Measurements from ENCODE around the gene PLEKHN1.
"Not testable (repeated sequence)": the region's sequence is repeated elsewhere in the genome, so short reads cannot be mapped to it uniquely, and the experiment has no call there.

The PLEKHN1 gene

DNA sequence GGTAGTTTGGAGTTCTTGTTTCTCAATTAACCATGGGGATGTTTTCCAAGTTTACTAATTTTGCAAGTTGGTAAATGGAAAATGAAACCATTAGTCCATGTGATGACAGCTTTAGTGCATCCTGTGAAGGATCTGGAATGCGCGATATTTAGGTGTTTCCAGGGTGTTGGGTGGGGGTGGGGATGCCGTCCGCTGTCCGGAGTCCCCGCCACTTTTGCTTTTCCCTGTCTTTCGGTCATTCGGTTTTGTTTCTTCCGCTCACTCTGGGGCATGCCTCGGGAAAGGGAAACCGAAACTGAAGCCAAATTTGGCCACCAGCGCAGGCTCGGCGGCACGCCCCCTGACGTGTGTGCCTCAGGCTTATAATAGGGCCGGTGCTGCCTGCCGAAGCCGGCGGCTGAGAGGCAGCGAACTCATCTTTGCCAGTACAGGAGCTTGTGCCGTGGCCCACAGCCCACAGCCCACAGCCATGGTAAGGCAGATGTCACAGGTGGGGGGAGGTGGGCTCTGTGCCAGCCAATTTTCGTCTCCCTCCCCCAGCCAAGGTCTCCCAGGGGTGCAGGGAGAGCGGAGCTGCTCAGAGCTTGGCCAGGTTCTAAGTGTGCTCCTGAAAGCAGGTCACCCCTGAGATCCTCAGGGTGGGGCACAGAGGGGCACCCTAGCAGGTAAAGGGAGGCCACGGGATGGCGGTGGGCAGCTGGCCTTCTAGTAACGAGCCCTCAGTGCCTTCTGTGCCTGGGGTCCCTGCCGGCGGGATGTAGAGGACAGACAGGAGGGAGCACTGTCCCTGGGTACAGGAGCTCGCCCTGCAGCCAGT lies 47.0 kb downstream of the PLEKHN1 start, which contains the start of gene ISG15:
TSS of gene ISG15 (plus strand) at position 393 of the 817 bp plus-strand sequence. CDS start at position 470, 77 bp downstream.
- DNase-seq, result peak; percentile 88

- DNase-seq, result no peak
Observed at GRCh38 chr1:1013922-1014648, 47.8 kb downstream of the PLEKHN1 start.

DNA sequence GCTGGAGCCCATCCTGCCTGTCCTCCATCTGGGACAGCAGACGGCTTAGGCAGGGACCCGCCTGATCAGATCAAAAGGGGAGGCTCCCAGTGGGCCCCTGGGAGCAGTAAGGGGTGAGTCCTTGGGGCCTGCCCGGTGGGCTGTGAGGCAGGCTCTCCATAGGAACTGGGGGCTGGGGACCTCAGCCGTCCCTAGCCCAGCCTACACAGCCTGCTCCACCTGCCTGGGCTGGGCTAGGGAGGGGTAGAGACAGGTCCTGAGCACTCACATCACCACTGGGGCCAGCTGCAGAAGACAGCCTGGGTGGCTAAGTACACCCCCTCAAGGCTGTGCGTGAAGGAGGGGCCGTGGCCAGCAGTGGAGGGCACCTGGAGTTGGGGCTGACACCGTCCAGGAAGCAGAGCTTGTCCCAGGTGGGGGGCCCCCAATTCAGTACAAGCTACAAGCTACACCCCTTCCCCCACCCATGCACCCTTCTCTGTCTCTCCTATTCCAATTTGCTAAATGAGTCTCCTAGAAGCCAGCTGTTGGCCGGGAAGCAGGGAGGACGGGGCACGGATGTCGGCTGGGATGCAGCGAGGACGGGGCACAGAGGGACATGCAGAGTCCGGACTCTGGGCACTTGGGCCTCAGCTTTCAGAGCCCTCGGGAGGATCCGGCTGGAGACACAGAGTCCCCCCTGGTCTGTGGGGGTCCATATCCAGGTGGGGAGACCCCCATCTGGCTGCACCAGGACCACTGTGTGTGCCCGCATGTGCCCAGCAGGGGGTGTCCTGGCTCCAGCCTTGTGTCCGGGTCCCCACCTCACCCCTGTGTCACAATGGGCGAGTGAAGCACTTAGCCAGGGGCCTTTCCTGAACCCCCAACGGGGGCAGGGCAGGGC lies 48.8 kb downstream of the PLEKHN1 start:
- no peak for DNase-seq

DNA sequence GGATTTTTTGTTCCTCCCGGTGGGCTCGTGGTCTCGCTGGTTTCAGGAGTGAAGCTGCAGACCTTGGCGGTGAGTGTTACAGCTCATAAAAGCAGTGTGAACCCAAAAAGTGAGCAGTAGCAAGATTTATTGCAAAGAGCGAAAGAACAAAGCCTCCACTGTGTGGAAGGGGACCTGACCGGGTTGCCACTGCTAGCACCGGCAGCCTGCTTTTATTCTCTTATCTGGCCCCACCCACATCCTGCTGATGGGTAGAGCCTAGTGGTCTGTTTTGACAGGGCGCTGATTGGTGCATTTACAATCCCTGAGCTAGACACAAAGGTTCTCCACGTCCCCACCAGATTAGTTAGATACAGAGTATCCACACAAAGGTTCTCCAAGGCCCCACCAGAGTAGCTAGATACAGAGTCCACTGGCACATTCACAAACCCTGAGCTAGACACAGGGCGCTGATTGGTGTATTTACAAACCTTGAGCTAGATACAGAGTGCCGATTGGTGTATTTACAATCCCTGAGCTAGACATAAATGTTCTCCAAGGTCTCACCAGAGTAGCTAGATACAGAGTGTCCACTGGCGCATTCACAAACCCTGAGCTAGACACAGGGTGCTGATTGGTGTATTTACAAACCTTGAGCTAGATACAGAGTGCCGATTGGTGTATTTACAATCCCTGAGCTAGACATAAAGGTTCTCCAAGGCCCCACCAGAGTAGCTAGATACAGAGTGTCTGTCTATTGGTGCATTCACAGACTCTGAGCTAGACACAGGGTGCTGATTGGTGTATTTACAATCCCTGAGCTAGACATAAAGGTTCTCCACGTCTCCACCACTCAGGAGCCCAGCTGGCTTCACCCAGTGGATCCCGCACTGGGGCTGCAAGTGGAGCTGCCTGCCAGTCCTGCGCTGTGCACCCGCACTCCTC lies 51.4 kb downstream of the PLEKHN1 start:
- DNase-seq, result not testable (repeated sequence)

GRCh38 chr1:1018321-1018685 lies 52.0 kb downstream of the PLEKHN1 start:
- not testable (repeated sequence) for DNase-seq

GRCh38 chr1:1019122-1019999 lies 53.1 kb downstream of the PLEKHN1 start:
- peak; percentile 82 for DNase-seq

DNA sequence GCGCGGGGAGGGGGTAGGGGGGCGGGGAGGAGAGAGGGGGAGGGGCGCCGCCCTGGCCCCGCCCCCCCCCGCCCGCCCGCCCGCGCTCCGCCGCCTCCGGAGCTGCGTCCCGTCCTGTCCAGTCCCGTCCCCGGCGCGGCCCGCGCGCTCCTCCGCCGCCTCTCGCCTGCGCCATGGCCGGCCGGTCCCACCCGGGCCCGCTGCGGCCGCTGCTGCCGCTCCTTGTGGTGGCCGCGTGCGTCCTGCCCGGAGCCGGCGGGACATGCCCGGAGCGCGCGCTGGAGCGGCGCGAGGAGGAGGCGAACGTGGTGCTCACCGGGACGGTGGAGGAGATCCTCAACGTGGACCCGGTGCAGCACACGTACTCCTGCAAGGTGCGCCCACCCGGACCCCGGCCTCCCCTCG lies 53.7 kb downstream of the PLEKHN1 start, which contains the start of gene AGRN:
TSS of gene AGRN (plus strand) at position 121 of the 405 bp plus-strand sequence. CDS start at position 174, 53 bp downstream.
- no peak for DNase-seq

DNA sequence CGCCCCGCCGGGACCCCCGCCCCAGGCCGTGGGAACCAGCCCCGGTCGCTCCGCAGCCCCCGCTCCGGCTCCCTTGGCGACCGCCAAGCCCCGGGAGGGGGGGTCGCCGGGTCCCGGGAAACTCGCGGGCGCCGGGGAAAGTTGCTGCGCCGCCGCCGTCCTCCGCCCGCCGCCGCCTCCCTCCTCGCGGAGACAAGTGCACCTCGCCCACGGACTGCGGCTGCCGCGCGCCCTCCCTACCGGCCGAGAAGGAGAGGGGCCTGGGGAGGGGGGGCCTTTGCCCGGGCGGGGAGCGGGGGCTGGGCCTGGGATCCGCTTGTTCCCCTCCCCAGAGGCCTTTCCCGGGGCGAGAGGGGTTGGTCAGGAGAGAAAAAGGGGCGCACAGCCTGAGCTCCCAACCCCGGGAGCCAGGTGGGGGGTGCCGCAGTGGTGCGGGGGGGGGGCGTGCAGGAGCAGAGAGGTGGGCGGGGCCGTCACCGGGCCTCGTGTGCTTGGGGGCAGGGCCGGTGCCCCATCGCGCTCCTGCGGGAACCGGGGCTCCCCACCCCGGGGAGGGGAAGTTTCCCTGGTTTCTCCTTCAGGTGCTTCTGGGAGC lies 54.2 kb downstream of the PLEKHN1 start:
- peak; percentile 33 for DNase-seq

- DNase-seq, result peak; percentile 87
Observed at GRCh38 chr1:1021010-1021919, 55.0 kb downstream of the PLEKHN1 start.

DNA sequence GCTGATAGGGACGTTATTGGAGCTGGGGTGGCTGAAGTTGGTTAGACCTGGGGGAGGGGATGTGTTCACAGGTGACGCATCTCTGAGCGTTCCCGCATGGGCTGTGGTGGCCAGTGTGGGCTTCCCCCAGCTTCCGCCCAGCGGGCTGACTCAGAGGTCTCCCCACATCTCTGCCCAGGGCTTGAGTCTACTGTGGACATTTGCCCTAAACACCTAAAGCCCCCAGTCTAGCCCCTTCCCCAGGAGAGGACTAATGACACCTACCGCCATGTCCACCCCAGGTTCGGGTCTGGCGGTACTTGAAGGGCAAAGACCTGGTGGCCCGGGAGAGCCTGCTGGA lies 55.6 kb downstream of the PLEKHN1 start:
- DNase-seq, result peak; percentile 77

GRCh38 chr1:1022302-1023009 lies 56.2 kb downstream of the PLEKHN1 start:
- no peak for DNase-seq

DNA sequence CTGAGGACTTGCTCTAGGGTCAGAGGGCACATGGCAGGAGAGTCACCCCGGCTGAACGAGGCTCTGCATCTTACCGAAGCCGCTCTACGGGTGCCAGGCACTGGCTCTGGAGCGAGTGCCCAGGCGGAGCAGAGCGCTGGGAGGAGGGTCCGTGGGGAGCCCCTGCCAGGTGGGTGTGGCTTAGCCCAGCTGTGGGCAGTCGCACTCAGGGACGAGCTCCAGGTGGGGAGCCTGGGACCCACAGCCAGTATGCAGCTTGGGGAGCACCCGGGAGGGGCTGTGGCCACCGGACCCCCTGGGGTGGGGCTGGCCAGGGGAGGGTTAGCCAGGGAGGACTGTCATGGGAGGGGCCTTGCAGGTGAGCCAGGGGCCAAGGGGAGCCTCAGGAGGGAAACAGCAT lies 57.4 kb downstream of the PLEKHN1 start:
- peak; percentile 74 for DNase-seq

GRCh38 chr1:1024149-1024770 lies 58.0 kb downstream of the PLEKHN1 start:
- DNase-seq, result peak; percentile 33

- DNase-seq, result peak; percentile 92
Observed at GRCh38 chr1:1024771-1025699, 58.8 kb downstream of the PLEKHN1 start.

All from NCI-H226 (cell line).